WTC11 (cell line): ENCODE data around the gene TEX51.

Source experiments
- CREM ChIP-seq: sonication (generic); formaldehyde crosslinking; IDR thresholded peaks from 2 replicates; pipeline ENCODE4 v1.8.1; 2022; ENCODE audit warnings: mild to moderate bottlenecking, missing genetic modification reagents, moderate library complexity
- GRHL2 ChIP-seq: fragments of 250-450 bp; sonication (Bioruptor Pico); IDR thresholded peaks from 2 replicates; pipeline ENCODE4 v1.8.0; 2022; ENCODE audit warnings: mild to moderate bottlenecking, moderate library complexity; ENCODE audit not compliant: insufficient replicate concordance, severe bottlenecking
- HMGXB4 ChIP-seq: sonication (generic); formaldehyde crosslinking; IDR thresholded peaks from 2 replicates; pipeline ENCODE4 v1.8.1; 2023; ENCODE audit warnings: mild to moderate bottlenecking, moderate library complexity, missing genetic modification reagents
- RELA ChIP-seq: sonication (generic); formaldehyde crosslinking; IDR thresholded peaks from 2 replicates; pipeline ENCODE4 v1.8.1; 2022; ENCODE audit warnings: missing genetic modification reagents, mild to moderate bottlenecking, borderline replicate concordance
- TP53 ChIP-seq: sonication (generic); formaldehyde crosslinking; IDR thresholded peaks from 2 replicates; pipeline ENCODE4 v1.8.1; 2023; ENCODE audit warnings: mild to moderate bottlenecking, missing genetic modification reagents
- ZNF232 ChIP-seq: sonication (generic); formaldehyde crosslinking; IDR thresholded peaks from 2 replicates; pipeline ENCODE4 v1.8.0; 2022; ENCODE audit warnings: mild to moderate bottlenecking, missing genetic modification reagents
- TF ChIP-seq, protein P1 (sequence below): fragments of 200-600 bp; IDR thresholded peaks from 2 replicates; pipeline ENCODE4 v1.8.0; 2022; ENCODE audit warnings: antibody characterized with exemption

DNA sequence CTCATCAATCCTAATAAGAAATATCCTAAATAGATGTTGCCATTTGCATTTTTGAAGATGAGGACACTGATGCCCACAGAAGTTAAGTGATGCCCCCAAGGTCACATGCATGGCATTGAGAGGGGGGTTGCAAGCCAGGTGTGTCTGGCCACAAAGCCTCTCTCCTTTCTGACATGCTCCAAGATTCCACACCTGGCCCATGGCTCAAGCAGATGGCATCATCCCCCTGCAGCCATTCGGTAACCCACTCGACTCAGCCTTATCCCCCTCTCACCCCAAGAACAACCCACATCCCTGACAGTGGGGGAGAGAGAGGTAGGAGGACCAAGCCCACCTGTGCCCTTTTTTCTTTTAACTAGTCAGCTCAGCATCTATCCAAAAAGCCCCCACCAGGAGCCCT is 16.5 kb upstream of the TEX51 start:
- TF ChIP-seq, protein P1, sequence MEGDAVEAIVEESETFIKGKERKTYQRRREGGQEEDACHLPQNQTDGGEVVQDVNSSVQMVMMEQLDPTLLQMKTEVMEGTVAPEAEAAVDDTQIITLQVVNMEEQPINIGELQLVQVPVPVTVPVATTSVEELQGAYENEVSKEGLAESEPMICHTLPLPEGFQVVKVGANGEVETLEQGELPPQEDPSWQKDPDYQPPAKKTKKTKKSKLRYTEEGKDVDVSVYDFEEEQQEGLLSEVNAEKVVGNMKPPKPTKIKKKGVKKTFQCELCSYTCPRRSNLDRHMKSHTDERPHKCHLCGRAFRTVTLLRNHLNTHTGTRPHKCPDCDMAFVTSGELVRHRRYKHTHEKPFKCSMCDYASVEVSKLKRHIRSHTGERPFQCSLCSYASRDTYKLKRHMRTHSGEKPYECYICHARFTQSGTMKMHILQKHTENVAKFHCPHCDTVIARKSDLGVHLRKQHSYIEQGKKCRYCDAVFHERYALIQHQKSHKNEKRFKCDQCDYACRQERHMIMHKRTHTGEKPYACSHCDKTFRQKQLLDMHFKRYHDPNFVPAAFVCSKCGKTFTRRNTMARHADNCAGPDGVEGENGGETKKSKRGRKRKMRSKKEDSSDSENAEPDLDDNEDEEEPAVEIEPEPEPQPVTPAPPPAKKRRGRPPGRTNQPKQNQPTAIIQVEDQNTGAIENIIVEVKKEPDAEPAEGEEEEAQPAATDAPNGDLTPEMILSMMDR, result no peak
- TF ChIP-seq TP53 (CRISPR knock-in tag), result no peak
- no peak for TF ChIP-seq CREM (CRISPR knock-in tag)
- no peak for TF ChIP-seq GRHL2 (CRISPR knock-in tag)
- no peak for TF ChIP-seq HMGXB4 (CRISPR knock-in tag)
- TF ChIP-seq RELA, result no peak
- TF ChIP-seq ZNF232, result no peak
